Fibroblast of skin of right quadriceps (primary cell): ENCODE results near the gene LAMTOR1.
A peak's percentile ranks its signal among the peaks of the same experiment; 100 is the strongest.

Experiments
- DNase-seq: peaks from one replicate; pipeline ENCODE4 v3.0.0-alpha.2; 2013

LAMTOR1 gene

DNA sequence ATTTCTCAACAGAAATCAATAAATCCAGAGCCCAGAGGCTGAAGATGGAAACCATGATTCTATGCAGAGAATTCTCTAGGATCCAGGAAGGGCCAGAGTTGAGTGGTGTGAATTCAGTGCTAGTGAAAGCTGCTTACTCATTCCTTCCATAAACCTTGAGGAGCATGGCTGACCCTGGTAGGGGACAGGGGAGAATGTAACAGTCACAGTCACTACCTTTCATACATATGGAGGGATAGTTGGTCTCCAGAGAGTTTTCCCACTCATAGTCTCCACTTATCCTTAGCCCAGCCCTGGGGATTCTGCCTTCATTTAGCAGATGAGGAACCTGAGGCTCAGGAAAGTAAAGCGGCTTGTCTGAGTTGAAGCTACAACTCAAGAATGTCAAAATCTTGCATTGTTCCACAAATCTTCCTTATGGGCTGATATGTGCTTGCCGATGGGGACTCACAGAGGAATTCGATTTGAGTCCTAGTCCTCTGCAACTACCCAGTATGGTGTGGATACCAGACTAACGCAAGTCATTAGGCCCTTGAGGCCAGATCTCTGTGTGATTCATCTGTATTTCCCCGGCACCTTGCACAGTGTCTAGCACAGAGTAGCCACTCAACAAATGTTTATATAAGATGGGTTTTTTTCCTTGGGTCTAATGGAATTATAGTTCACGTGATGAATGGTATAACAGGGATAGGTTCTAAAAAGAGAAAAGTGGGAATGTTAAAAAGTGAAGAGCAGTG is 13.1 kb upstream of the LAMTOR1 start:
- no peak for DNase-seq

DNA sequence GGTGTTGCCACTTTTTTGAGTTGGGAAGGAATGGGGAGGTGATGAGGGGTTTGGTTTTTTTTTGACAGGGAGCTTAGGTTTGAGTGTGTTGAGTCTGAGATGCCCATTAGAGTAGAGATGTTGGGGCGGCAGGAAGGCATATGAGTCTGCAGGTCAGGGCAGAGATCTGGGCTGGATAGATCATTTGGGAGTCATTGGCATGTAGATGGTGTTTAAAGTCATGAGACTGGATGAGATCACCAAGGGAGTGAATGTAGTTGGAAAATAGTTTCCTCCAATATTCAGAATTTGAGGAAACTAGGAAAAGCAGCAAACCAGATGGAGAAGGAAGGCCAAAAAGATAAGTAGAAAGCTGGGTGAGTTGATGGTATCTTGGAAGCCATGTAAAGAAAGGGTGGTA is 11.5 kb upstream of the LAMTOR1 start:
- no peak for DNase-seq

DNA sequence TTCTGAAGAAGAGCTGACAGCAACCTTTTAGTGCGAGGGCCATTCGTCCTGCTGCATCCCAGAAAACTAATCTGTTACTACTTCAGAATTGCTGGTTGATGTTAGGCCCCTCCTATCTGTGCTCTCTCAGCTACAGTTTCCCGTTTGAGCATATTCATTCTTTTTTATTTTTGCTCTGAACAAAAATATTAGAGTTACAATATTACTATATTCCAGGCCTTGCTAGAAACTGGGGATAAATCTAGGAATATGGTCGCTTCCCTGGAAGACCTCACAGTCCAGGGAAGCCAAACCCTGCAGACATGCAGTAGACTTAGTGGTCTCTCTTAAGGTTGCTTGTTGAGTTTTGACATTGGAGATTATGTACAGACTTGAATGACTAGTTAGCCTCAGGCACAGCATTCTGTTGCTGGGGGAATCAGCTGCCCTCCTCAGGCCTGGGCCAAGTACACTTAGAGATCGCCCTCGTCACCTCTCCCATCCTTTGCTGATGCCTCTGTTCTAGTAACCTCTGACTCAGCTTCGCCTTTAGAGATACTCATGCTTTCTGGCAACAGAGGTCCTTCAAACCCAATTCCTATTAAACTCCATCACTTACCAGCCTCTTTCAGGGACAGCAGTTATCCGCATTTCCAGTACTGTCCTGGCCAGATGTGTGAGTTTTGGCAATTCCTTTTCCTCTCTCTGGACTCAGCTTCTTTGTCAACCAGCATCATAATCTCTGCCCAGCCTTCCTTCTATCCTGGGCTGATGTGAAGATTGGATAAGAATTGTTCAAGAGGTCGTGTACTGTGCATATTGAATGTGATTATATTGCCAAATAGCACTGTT is 10.1 kb upstream of the LAMTOR1 start:
- DNase-seq = no peak

DNA sequence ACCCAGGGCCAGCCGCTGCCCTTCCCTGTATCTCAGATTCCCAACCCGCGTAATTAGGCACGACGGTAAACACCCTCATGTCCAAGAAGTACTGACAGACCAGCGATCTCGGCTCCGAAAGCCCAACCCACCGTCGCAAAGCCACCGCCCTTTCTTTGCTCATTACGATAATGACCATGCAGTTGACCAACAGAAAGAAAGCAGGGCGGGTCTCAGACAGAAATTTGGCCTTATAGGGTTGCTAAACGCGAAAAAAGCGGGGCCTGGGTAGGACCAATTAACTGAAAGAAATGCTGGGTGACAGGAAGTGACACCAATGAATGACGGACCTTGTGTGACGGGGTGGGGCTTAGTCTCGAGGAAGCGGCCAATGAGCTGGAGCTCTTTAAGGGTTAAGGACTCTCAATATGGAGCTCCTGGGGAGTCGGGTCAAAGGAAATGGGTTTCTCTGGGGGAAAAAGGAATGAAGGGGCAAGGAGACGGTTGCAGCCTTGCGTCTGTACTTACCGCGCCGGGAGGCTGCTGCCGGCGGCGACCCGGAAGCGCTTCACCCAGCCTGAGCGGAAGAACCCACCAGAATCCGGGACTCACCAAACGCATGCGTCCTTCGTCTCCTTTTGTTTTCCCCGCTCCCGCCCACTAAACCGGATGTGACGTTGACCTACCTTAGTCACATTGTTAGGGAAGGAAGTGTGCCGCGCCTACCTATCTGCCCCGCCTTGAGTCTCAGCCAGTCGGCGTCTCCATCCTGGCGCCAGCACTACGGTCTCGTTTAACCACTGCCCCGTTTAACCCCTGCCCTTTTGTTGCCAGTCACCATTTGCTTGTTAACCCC is 9.3 kb upstream of the LAMTOR1 start, which contains the start of gene ANAPC15:
Gene ANAPC15 (minus strand): TSS at position 553 of the 835 bp plus-strand sequence. CDS start 1,419 bp downstream, outside the sequence.
- peak; percentile 100 for DNase-seq

DNA sequence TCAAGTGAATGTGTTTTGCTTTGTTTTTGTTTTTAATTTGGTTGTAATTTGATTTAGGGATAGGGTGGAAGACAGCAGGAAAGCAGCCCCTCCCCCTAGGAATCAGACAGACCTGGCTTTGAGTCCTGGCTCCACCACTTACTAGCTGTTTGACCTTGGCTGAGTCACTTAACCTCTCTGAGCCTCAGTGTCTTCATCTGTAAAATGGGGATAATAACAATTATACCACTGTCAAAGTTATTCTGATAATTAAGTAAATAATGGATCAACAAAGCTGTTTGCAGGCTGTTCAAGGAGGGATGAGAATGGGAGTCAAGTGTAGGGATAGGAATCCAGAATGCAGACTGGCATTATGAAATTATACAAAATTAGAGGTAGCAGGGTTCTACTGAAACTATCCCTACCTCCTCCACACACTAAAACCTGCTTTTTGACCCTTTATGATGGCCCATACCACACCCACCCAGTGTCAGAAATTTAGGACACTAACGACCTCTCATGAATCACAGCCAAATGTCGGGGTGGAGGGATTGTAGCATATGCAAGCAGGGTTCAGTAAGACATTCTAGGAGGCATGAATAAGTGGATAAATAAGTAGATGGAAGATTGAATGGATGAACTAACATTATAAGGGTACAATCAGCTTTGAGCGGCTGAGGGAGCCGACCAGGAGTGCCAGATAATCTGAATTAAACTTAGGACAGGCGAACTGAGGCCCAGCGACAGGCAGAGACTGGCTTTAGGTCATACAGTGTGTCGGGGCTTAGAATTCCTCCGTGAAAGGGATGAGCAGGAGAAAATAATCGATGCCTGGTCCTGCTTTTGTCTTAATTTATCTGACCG is 8.4 kb upstream of the LAMTOR1 start:
- DNase-seq = no peak

DNA sequence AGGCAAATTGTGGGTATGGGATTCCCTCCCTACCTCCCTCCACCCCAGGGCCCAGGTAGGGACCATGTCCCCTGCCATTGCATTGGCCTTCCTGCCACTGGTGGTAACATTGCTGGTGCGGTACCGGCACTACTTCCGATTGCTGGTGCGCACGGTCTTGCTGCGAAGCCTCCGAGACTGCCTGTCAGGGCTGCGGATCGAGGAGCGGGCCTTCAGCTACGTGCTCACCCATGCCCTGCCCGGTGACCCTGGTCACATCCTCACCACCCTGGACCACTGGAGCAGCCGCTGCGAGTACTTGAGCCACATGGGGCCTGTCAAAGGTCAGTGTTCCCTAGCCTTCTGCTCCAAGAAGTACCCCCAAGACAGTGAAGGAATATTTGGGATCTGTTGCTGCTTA is 2.8 kb upstream of the LAMTOR1 start, which contains the start of gene TOMT:
Gene TOMT (plus strand): TSS at position 37 of the 400 bp plus-strand sequence. CDS start 28 bp downstream, at position 65.
- DNase-seq = no peak

DNA sequence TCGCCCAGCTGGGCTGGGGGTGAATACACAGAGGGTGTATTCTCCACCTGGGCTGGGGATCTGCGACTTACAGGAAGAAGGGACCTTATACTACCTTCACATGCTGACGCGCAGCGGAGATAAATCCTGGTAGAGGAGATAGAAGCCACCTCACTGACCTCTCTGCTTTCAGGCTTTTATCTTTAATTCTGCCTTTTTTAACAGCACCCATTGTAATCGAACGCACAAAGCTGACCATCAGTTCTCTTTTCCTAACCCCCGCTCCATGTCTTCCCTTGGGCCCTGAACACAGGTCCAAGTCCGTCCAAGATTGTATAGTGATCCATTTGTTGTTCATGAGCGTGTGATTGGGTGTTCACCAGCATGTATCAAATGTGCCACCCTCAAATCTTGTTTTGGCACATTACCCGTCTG is 664 bp upstream of the LAMTOR1 start:
- no peak for DNase-seq

DNA sequence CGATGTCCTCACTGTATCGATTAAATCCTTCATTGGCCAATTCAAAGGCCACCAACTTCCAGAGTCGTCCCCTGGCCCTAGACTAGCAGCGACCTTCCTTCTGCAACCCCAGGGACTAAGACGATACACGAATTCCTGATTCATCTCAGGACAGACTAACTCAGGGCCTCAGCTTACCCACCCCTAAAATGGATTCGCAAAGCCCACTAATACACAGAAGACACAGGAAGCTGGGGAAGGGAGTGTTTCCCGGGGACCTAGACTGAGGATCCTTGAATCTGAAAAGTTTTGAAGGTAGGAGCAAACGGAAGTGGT is 509 bp downstream of the LAMTOR1 start:
- no peak for DNase-seq

DNA sequence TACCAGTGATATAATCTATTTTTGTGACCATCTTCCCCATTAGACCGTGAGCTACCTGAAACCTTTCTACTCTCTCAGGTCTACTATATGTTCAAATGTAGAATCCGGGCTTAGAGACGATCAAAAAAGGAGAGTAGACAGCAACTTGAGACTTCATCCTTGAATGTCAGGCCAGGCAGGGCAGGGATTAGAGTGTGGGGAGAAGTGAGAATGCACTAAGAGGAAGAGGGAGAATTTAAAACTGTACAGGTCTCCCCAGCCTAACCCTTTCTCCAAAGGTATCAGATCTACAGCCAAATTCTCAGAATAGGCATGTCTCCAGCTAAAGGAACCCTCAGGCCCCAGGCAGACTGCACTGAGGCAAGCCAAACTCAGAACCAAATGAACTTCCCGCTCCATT is 935 bp downstream of the LAMTOR1 start:
- DNase-seq = no peak

DNA sequence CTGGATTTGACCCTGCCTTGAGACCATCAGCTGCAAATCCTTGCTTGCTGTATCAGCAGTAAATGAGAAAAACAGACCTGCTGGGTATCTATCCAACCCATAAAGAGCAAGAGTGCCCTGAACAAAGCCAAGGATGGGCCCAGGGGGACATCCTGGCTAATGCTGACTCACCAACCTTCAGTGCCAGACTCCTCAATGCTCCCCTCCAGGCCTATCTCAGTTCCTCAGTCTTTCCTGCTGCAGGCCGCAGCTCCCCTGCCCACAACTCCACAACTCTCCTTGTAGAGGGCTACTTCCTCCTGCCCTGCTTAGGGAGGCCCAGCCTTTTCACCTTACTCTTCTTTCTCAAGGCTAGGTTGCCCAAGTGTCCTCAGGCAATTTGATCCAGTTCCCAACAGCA is 2.6 kb downstream of the LAMTOR1 start:
- no peak for DNase-seq

DNA sequence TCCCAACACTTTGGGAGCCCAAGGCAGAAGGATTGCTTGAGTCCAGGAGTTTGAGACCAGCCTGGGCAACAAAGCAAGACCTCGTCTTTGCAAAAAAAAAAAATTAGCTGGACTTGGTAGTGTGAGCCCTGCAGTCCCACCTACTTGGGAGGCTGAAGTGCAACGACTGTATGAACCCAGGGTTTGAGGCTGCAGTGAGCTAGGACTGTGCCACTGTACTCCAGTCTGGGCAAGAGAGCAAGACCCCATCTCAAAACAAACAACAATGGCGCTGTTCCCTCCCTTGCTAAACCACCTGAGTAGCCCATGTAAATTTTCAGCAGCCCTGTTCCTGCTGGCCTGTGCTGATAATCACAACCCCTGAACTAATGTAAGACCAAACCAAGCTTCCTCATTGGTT is 3.1 kb downstream of the LAMTOR1 start:
- no peak for DNase-seq

DNA sequence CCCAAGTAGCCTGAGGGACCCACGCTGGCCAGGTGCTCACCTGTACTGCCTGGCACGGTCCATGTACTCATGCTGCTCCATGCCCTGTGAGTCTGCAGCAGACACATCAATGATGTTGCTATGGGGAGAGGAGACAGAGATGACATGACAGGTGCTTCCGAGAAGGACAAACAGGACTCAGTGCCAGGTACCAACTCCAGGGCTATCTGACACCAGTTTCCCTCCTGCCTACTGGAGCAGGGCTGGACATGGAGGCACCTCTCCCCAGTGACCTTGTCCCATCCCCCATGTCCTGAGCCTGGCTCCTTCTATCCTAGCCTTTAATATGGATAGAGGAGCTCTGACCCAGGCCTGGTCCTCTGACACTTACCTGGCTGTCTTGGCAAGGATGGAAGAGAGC is 4.4 kb downstream of the LAMTOR1 start:
- DNase-seq = no peak

DNA sequence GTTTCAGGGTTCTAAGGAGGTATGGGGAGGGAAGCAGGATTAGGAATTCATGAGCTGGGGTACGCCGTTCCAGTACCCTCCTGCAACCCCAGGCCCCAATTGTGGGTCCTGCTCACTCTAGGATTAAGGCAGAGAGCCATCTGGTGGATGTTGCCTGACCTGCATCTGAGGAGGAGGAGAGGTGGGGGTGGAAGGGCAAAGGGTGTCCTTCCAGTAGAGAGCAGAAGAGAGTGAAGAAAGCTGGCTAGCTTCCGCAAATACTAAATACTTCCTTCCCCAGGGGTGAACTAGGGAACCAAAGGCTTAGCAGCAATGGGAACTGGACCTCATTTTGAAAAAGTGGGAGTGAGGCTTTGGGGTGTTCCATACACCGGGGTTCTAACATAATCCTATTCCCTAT is 11.8 kb downstream of the LAMTOR1 start:
- peak; percentile 62 for DNase-seq

DNA sequence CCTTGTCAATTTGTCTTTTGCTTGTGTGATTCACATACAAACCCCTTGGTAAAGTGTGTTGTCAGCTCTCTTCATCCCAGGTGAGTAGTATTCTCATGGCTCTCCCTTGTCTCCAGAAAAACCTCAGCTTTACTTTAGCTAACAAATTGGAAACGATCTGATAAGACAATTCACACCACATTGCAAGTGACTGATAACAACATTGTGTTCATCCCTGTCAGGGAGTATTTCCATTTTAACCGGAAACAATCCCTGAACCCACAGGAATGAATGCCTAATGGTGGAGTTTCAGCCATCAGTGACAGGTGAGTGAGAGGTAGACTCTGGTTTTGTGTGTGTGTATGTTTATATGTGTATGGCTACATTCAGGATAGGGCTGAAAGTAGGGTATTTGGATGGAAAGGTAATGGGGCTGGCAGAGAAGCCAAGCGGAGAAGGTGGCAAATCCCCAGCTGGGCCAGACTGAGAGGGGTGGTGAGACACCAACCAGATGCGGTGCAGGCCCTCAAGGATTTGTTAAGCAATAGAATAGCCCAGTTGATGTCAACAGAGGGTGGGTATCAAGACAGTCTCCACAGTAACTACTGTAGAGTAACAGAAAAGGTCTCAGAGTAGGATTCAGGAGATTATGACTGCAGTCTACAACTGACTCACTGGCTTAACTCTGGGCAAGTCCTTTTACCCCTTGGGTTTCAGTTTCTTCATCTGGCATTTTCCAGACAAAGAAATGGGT is 14.9 kb downstream of the LAMTOR1 start:
- no peak for DNase-seq

DNA sequence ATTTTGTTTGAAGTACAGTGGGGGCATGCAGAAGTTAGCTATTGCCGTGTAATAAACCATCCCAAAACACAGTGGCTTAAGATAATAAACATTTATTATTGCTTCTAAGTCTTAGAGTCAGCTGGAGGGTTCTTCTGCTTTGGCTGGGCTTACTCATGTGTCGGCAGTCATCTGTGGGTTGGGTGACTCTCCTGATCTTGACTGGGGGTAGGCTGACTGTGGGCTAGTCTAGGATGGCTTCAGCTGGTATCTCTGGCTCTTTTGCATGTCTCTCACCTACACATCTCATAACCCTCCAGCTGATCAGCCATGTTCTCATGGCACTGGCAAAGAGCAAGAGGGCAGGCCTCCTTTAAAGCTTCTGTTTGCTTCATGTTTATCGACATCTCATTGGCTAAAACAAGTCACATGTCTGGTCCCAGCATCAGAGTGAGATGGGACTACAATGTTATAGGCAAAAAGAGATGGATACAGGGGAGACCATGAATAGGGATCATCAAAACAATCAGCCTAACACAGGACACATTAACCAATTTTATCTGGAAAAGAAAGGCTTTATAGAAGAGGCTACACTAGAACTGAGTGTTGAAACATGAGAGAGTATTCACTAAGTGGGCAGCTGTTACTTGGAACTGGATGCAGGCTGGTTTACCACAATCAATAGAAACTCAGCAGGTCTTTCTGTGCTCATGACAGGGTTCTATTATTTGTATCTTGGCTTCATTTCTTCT is 17.3 kb downstream of the LAMTOR1 start:
- DNase-seq = no peak

DNA sequence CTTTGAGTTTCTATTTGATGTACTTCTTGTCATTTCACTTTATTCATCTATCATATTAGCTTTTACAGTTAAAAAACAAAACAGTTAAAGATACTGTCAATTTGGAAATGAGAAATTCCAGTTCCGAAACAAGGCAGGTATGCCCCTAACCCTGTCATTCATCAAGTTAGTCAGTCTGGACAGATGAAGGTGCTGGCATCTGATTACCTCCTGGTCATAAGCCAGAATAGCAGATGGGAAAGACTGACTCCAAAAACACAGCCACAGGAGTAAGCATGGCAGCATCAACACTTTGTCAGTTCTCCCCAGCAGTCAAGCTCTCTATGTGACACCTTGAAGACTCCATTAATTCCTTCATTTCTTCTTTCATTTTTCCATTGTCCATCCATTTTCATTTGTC is 18.1 kb downstream of the LAMTOR1 start:
- DNase-seq = no peak

DNA sequence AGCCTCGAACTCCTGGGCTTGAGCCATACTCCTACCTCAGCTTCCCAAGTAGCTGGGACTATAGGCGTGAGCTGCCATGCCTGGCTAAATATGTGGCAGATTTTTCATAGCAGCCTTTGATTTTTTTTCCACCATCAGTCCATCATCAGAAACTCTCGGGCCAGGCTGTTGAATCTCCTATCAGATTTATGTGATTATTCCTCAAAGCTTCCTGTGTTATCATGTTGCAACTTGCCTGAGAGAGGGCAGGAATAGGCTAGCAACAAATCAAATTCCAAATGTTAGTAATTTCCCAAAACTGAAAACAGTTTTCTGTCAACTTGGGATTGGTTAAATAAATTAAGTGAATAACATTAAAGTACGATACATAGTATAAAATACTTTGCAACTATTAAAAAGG is 19.0 kb downstream of the LAMTOR1 start:
- no peak for DNase-seq

DNA sequence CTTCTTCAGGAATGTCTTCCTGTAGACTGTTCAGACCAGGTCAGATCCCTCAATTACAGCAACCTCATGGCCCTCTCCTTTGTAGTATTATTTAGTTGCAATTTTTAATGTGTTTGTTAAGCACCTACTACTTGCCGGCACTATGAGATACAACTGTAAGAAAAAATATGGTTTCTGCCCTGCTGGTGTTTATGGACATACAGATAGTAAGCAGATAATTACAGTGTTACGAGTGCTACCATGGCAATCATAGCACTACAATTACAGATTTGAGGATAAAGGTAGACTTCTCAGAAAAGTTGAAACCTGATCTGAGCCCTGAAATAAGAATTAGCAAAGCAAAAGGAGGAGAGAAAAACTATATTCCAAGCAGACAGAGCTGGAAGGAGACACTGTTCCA is 19.7 kb downstream of the LAMTOR1 start:
- no peak for DNase-seq

DNA sequence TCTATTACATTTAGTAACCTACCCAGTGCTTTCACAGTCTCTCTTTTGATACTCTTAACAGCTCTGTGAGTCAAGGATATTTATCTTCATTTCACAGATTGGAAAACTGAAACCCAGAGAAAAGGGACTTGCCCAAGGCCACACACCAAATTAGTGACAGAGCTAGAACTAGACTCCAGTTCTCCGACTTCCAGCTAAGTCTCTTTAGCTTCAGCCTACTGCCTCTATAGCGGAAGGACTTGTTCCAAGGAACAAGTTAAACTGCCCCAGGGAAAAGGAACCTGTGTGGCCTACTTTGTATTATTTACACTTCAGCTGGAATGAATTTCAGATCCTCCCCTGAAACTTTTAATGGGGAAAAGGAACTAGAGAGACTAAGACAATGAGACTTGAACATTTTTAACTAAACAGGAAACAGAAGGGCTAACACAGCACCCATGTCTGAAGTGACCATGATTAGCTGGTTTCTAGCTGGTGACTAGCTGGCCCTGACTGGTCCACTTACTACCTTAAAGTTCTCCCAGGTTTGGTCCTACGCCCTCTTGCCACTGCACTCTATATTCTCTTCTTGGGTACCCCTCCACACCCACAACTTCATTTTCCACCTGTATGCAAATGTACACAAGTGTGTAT is 21.2 kb downstream of the LAMTOR1 start:
- DNase-seq = no peak

DNA sequence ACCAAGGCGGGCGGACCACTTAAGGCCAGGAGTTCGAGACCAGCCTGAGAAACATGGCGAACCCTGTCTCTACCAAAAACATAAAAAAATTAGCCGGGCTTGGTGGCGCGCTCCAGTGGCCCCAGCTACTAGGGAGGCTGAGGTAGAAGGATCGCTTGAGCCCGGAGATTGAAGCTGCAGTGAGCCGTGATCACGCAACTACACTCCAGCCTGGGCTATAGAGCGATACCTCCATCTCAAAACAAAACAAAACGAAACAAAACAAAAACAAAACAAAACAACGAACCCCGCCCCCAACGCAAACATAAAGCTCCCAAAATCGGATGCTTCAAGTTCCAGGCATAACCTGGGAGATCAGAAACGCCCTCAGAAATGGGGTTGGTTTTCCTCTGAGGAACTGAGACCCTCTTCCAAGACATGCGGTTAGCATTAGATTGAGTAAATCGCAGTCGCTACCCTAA is 21.9 kb downstream of the LAMTOR1 start:
- no peak for DNase-seq
